Mucosa of descending colon (tissue), 3 donors: ENCODE measurements around the gene CD248. TPM values are rescaled to one million over a fixed set of nuclear protein-coding genes. Genes with fewer than 3 reads are reported as not detected.
"Not testable (repeated sequence)": the region's sequence is repeated elsewhere in the genome, so short reads cannot be mapped to it uniquely, and the experiment has no call there.

ENCODE experiments used
- ATAC-seq: fragments of 200-7000 bp; cut with Tn5 transposase; one replicate; pipeline ENCODE4 v1.9.1; 2020; ENCODE audit warnings: mild to moderate bottlenecking, moderate library complexity
- DNase-seq, 3 donors: peaks; one replicate each; pipeline ENCODE4 v3.0.0-alpha.2; 2020
- H3K36me3 ChIP-seq: fragments of 200-600 bp; one replicate; pipeline ENCODE4 v1.8.0; 2021; ENCODE audit warnings: low read depth, mild to moderate bottlenecking
- H3K4me1 ChIP-seq: fragments of 200-600 bp; one replicate; pipeline ENCODE4 v1.8.0; 2021; ENCODE audit warnings: low read depth, mild to moderate bottlenecking
- H3K4me3 ChIP-seq: fragments of 200-600 bp; one replicate; pipeline ENCODE4 v1.8.0; 2021; ENCODE audit warnings: mild to moderate bottlenecking
- H3K9me3 ChIP-seq: fragments of 200-600 bp; one replicate; pipeline ENCODE4 v1.8.0; 2021; ENCODE audit warnings: mild to moderate bottlenecking
- intact Hi-C, 2 donors: fragments of 100-400 bp; cut with DNase I in 1 of 2; cut with micrococcal nuclease in 1 of 2; formaldehyde crosslinking; loops; one replicate each; pipeline versions ENCODE4 v1.11.0 to v1.11.1; 2022; cut with DNase I, micrococcal nuclease
- total RNA-seq, 3 donors: library from RNA; stranded (reverse); fragmentation: NEBNext Ultra II Directional in 2 of 3; extraction: Animal tissue kit (Norgen Biotek cat#: 25700) in 2 of 3; gene quantifications; one replicate each; pipeline versions ENCODE4 v1.2.1 to v1.2.4, GENCODE V29; 2021 to 2023
- TF ChIP-seq, protein P1 (sequence below): fragments of 200-600 bp; IDR thresholded peaks from one replicate; pipeline ENCODE4 v1.8.0; 2022; ENCODE audit warnings: antibody characterized with exemption, mild to moderate bottlenecking
- donor health status: DM: no; HTN: no; CAD: no; lungs with moderate emphysema.
- donor health status: DM: no; HTN: no; CAD: no.
- donor health status: DM: no; HTN: yes; CAD: no.

The CD248 gene
- total RNA-seq, 3 donors from 2014 or later = 4.5 to 37.7 (median 28.5) TPM

DNA sequence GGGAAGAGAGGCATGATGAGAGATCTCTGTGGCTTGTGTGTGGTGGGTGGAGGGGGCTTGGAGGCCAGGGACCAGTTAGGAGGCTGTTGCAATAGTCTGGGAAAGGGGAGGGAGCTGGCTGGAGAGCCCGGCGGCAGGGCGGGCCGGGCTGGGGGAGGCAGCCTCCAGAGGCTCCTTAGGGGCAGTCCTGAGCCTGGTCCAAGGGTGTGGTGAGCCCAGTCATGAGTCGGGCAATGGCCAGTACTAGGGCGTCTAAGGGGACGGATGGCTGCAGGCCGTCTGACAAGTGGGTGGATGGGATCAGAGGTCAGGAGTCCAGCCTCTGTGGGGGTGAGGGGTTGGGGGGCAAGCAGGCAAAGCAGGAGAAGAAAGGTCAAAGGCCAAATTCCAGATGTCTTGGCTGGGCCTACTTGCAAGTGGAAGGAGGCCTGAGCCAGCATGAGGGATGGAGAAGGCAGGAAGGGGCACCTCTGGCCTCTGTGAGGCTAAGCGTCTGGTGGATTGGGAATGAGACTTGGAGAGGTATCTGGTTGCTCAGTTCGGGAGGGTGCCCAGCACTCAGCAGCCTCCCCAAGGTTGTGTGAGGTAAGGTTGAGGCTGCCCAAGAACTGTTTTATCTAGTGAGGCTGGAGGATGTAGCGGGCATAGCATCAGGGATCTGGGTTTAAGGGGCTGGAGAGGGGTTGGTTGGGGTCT, 6.0 kb upstream of the CD248 start:
- intact Hi-C loops = no loop called here
- DNase-seq (peak in 1 of 3 donors; percentile 64), ATAC-seq (peak; percentile 6)

DNA sequence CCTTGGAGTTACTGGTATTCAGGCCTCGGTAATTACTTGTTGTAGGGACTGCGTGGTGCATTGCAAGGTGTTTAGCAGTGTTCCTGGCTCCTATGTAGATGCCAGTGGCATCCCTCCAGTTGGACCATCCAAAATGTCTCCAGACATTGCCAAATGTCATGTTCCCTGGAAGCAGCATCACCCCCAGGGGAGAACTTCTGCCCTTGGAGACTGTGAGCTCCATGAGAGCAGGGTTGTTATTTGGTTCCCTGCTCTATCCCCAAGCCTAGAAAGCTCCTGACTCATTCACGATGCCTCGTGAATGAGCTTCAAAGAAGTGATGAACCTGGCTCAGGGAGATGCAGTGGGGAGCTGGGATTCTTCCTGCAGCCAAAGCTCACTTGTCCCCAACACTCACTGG, 4.8 kb upstream of the CD248 start:
- Histone ChIP-seq H3K36me3 (no peaks in the 10 kb centered on the region), H3K4me1 (peaks cover 5% of the 10 kb centered on the region), H3K9me3 (no peaks in the 10 kb centered on the region), H3K4me3 (no peak overlapping the region)
- TF ChIP-seq, protein P1, sequence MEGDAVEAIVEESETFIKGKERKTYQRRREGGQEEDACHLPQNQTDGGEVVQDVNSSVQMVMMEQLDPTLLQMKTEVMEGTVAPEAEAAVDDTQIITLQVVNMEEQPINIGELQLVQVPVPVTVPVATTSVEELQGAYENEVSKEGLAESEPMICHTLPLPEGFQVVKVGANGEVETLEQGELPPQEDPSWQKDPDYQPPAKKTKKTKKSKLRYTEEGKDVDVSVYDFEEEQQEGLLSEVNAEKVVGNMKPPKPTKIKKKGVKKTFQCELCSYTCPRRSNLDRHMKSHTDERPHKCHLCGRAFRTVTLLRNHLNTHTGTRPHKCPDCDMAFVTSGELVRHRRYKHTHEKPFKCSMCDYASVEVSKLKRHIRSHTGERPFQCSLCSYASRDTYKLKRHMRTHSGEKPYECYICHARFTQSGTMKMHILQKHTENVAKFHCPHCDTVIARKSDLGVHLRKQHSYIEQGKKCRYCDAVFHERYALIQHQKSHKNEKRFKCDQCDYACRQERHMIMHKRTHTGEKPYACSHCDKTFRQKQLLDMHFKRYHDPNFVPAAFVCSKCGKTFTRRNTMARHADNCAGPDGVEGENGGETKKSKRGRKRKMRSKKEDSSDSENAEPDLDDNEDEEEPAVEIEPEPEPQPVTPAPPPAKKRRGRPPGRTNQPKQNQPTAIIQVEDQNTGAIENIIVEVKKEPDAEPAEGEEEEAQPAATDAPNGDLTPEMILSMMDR = no peak
- DNase-seq (no peak), ATAC-seq (no peak)
- intact Hi-C loops = no loop called here

More for the DNA sequence above, 6.0 kb upstream of the CD248 start:
- H3K36me3 ChIP-seq = no peaks in the 10 kb centered on the region
- TF ChIP-seq, protein P1 = no peak
- peaks cover 6% of the 10 kb centered on the region for H3K4me1 ChIP-seq
- H3K9me3 ChIP-seq = no peaks in the 10 kb centered on the region
- H3K4me3 ChIP-seq = no peak overlapping the region

DNA sequence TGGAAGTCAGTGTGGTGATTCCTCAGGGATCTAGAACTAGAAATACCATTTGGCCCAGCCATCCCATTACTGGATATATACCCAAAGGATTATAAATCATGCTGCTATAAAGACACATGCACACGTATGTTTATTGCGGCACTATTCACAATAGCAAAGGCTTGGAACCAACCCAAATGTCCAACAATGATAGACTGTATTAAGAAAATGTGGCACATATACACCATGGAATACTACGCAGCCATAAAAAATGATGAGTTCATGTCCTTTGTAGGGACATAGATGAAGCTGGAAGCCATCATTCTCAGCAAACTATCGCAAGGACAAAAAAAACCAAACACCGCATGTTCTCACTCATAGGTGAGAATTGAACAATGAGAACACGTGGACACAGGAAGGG, 3.9 kb upstream of the CD248 start:
- H3K4me3 ChIP-seq, H3K36me3 ChIP-seq, intact Hi-C loops, H3K9me3 ChIP-seq, ATAC-seq, H3K4me1 ChIP-seq, DNase-seq: not testable (repeated sequence)

DNA sequence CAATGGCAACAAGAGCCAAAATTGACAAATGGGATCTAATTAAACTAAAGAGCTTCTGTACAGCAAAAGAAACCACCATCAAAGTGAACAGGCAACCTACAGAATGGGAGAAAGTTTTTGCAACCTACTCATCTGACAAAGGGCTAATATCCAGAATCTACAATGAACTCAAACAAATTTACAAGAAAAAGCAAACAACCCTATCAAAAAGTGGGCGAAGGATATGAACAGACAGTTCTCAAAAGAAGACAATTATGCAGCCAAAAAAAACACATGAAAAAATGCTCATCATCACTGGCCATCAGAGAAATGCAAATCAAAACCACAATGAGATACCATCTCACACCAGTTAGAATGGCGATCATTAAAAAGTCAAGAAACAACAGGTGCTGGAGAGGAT, 3.4 kb upstream of the CD248 start:
- intact Hi-C loops, ATAC-seq, H3K4me3 ChIP-seq, H3K9me3 ChIP-seq, H3K4me1 ChIP-seq, H3K36me3 ChIP-seq, DNase-seq: not testable (repeated sequence)

DNA sequence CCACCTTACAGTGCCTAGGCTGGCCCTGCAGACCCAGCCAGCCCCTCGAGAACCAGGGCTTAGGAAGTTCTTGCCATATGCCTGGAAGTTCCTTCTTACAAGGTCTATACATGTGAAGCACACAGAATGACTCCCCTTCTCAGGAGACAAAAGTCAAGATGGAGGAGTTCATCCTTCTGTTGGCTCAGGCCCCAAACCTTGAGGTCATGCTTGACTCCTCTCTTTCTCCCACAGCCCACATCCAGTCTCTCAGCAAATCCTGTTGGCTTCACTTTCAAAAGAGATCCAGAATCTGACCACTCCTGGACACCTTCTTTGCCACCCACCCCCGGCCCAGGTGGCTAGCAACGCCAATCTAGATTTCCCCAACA, 1.7 kb upstream of the CD248 start:
- no peak for DNase-seq
- TF ChIP-seq, protein P1 = no peak
- Histone ChIP-seq H3K9me3 (no peaks in the 10 kb centered on the region), H3K4me3 (no peak overlapping the region), H3K36me3 (no peaks in the 10 kb centered on the region), H3K4me1 (peaks cover 5% of the 10 kb centered on the region)
- ATAC-seq = no peak
- intact Hi-C loops = loop anchor here in 1 of 2 donors (10.0 kb wide), 1 partner anchor 66 kb away; no protein-coding TSS in a partner anchor

DNA sequence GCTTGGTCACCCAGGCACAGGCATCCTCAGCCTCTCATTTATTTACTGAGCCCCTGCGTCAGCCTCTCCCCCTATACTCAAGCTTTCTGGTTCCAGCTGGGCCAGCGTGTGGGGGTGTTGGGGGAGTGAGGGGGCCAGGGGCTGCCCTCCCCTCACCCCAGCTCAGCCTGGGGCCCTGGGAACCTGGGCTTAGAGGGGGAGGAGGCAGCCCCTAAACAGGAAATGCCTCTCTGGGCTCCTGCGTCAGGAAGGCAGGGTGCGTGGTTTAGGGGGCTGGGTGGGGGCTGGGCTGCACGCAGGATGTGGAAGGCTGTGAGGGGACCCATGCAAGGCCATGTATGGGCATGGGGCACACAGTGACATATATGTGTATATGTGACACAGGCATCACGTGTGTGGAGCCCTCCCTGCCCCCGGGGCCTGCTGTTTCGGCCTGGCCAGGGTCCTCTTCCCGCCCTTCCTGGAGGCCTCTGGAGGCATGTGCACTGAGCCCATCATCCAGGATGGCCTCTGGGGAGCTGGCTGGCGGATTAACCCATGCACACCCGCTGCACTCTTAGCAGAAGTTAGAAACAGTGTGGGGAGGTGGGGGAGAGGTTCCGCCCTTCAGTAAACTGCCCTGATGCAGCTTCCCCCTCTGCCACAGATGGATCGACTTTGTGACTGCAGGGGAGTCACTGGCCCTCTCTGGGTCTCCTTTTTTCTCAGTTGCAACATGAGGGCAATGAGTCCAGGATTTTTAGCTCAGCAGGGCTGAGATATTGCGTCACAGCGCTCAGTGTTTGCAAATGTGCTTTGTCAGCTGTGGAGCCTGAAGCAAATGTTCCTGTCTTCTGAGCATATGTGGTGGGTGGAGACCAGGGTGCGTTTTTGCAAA, 1.1 kb upstream of the CD248 start:
- intact Hi-C loops = loop anchor here in 1 of 2 donors (10.0 kb wide), 1 partner anchor 67 kb away; no protein-coding TSS in a partner anchor
- Histone ChIP-seq H3K36me3 (no peaks in the 10 kb centered on the region), H3K4me3 (no peak overlapping the region), H3K4me1 (peaks cover 11% of the 10 kb centered on the region), H3K9me3 (no peaks in the 10 kb centered on the region)
- TF ChIP-seq, protein P1 = no peak
- ATAC-seq (peak; percentile 54), DNase-seq (peak in 2 of 3 donors; percentile 59 to 85)
